HepG2 (cell line): Measurements from ENCODE around the gene CSNK2B. TPM values are rescaled to one million over a fixed set of nuclear protein-coding genes. Genes with fewer than 3 reads are reported as not detected.
A peak's percentile ranks its signal among the peaks of the same experiment; 100 is the strongest.

Experiments
- AGO2 ChIP-seq: fragments of 200-400 bp; formaldehyde crosslinking; optimal IDR thresholded peaks from 2 replicates; pipeline ENCODE3; 2017; ENCODE audit warnings: mild to moderate bottlenecking, low read depth, low read length, moderate library complexity
- ARNT ChIP-seq: fragments of 450-650 bp; IDR thresholded peaks from 2 replicates; pipeline ENCODE4 v1.6.1; 2017
- ARNTL ChIP-seq: sonication (generic); formaldehyde crosslinking; IDR thresholded peaks from 2 replicates; pipeline ENCODE4 v1.4.0; 2020; ENCODE audit warnings: mild to moderate bottlenecking, missing genetic modification reagents
- EED ChIP-seq: sonication (generic); formaldehyde crosslinking; IDR thresholded peaks from 2 replicates; pipeline ENCODE4 v1.5.0; 2020; ENCODE audit warnings: mild to moderate bottlenecking, missing genetic modification reagents
- FOXK2 ChIP-seq: fragments of 450-650 bp; IDR thresholded peaks from 2 replicates; pipeline ENCODE4 v1.6.1; 2016
- MATR3 ChIP-seq: sonication (generic); formaldehyde crosslinking; IDR thresholded peaks from 2 replicates; pipeline ENCODE4 v1.4.0; 2020; ENCODE audit warnings: missing genetic modification reagents
- NFE2L2 ChIP-seq: fragments of 150-350 bp; IDR thresholded peaks from 2 replicates; pipeline ENCODE4 v1.6.1; 2014; ENCODE audit warnings: low read length
- PHF5A ChIP-seq: IDR thresholded peaks from one replicate; pipeline ENCODE4 v1.6.1; 2018; ENCODE audit warnings: low read depth, missing genetic modification reagents; ENCODE audit not compliant: unreplicated experiment
- PPARG ChIP-seq: conservative IDR thresholded peaks from 2 replicates; pipeline ENCODE4 v1.6.1; 2016; ENCODE audit warnings: missing biosample characterization, missing genetic modification reagents
- RFX3 ChIP-seq: IDR thresholded peaks from 2 replicates; pipeline ENCODE4 v1.6.1; 2016; ENCODE audit warnings: missing biosample characterization, missing genetic modification reagents
- SATB2 ChIP-seq: sonication (generic); formaldehyde crosslinking; IDR thresholded peaks from 2 replicates; pipeline ENCODE4 v1.5.0; 2020; ENCODE audit warnings: missing genetic modification reagents
- SMAD9 ChIP-seq: sonication (generic); formaldehyde crosslinking; IDR thresholded peaks from 2 replicates; pipeline ENCODE4 v1.5.1; 2020; ENCODE audit warnings: mild to moderate bottlenecking, missing genetic modification reagents
- SRSF9 ChIP-seq: fragments of 200-400 bp; formaldehyde crosslinking; IDR thresholded peaks from 2 replicates; pipeline ENCODE4 v1.6.1; 2018; ENCODE audit warnings: borderline replicate concordance, mild to moderate bottlenecking, low read depth, low read length; ENCODE audit not compliant: insufficient read depth, poor library complexity, severe bottlenecking
- TBL1XR1 ChIP-seq: fragments of 150-350 bp; IDR thresholded peaks from 2 replicates; pipeline ENCODE4 v1.6.1; 2014; ENCODE audit warnings: borderline replicate concordance, low read length; ENCODE audit not compliant: partially characterized antibody
- TCF12 ChIP-seq, 2 experiments: fragments of 450-650 bp in 1 of 2; sonication (generic) in 1 of 2; formaldehyde crosslinking in 1 of 2; IDR thresholded peaks; 2 replicates each; pipeline versions ENCODE4 v1.6.1 to v1.8.0; 2017 to 2022; ENCODE audit warnings: antibody characterized with exemption in 1 of 2, mild to moderate bottlenecking in 1 of 2, missing genetic modification reagents in 1 of 2, moderate library complexity in 1 of 2
- TCF7L2 ChIP-seq: IDR thresholded peaks from 2 replicates; pipeline ENCODE4 v1.6.1; 2011; ENCODE audit warnings: mild to moderate bottlenecking, low read depth, low read length, moderate library complexity
- TEAD3 ChIP-seq: optimal IDR thresholded peaks from 2 replicates; pipeline ENCODE3; 2016; ENCODE audit warnings: borderline replicate concordance
- TOE1 ChIP-seq: sonication (generic); formaldehyde crosslinking; IDR thresholded peaks from 2 replicates; pipeline ENCODE4 v1.4.0; 2020; ENCODE audit warnings: mild to moderate bottlenecking, missing genetic modification reagents
- ZFP90 ChIP-seq: sonication (generic); formaldehyde crosslinking; IDR thresholded peaks from 2 replicates; pipeline ENCODE4 v1.8.0; 2022; ENCODE audit warnings: missing genetic modification reagents, mild to moderate bottlenecking, inconsistent platforms, borderline replicate concordance
- ZNF20 ChIP-seq: sonication (generic); formaldehyde crosslinking; IDR thresholded peaks from 2 replicates; pipeline ENCODE4 v1.4.0; 2020; ENCODE audit warnings: mild to moderate bottlenecking, moderate library complexity, missing genetic modification reagents
- ZNF205 ChIP-seq: IDR thresholded peaks from 2 replicates; pipeline ENCODE4 v1.6.1; 2018; ENCODE audit warnings: missing biosample characterization, missing genetic modification reagents
- ZNF235 ChIP-seq: sonication (generic); formaldehyde crosslinking; IDR thresholded peaks from 2 replicates; pipeline ENCODE4 v1.8.1; 2023; ENCODE audit warnings: mild to moderate bottlenecking, missing genetic modification reagents, borderline replicate concordance
- ZNF337 ChIP-seq: sonication (generic); formaldehyde crosslinking; IDR thresholded peaks from 2 replicates; pipeline ENCODE4 v1.5.1; 2020; ENCODE audit warnings: missing genetic modification reagents, low read depth, mild to moderate bottlenecking, borderline replicate concordance
- ZNF569 ChIP-seq: sonication (generic); formaldehyde crosslinking; IDR thresholded peaks from 2 replicates; pipeline ENCODE4 v1.5.0; 2020; ENCODE audit warnings: mild to moderate bottlenecking, missing genetic modification reagents, moderate library complexity, borderline replicate concordance
- ZNF674 ChIP-seq: sonication (generic); formaldehyde crosslinking; IDR thresholded peaks from 2 replicates; pipeline ENCODE4 v1.5.0; 2020; ENCODE audit warnings: low read depth, mild to moderate bottlenecking, missing genetic modification reagents
- ZSCAN29 ChIP-seq: sonication (generic); formaldehyde crosslinking; conservative IDR thresholded peaks from 2 replicates; pipeline ENCODE4 v1.4.0; 2020; ENCODE audit warnings: mild to moderate bottlenecking, missing genetic modification reagents
- polyA plus RNA-seq, 8 experiments: library from polyadenylated mRNA; depleted of rRNA in 3 of 8; stranded (reverse) in 7 of 8; unstranded in 1 of 8; fragments of >200 nt; fragmentation: Illumina TruSeq in 4 of 8; extraction: Trizol in 4 of 8; gene quantifications; 2 replicates each; pipeline versions ENCODE4 v1.2.1 to v1.2.3, GENCODE V29; 2011 to 2016; ENCODE audit warnings: low read depth in 4 of 8, missing spikeins in 1 of 8, mixed read lengths in 1 of 8; ENCODE audit not compliant: insufficient read depth in 1 of 8
- total RNA-seq, 5 experiments: library from RNA; depleted of rRNA; stranded (reverse); fragments of >200 nt; fragmentation: Illumina TruSeq; extraction: Trizol; gene quantifications; 2 replicates each; pipeline ENCODE4 v1.2.3, GENCODE V29; 2016; ENCODE audit warnings: low read depth in 1 of 5
- TF ChIP-seq, protein P1 (sequence below): sonication (generic); formaldehyde crosslinking; IDR thresholded peaks from 2 replicates; pipeline ENCODE4 v1.4.0; 2020; ENCODE audit warnings: missing genetic modification reagents
- TF ChIP-seq, protein P2 (sequence below): sonication (generic); formaldehyde crosslinking; IDR thresholded peaks from 2 replicates; pipeline ENCODE4 v1.4.0; 2020; ENCODE audit warnings: missing genetic modification reagents, borderline replicate concordance

The CSNK2B gene
- total and polyA plus RNA-seq, 2 of the 13 experiments (the other 11 are each of a cell fraction or from before 2014, with no cell fraction given): 111 to 296 TPM

DNA sequence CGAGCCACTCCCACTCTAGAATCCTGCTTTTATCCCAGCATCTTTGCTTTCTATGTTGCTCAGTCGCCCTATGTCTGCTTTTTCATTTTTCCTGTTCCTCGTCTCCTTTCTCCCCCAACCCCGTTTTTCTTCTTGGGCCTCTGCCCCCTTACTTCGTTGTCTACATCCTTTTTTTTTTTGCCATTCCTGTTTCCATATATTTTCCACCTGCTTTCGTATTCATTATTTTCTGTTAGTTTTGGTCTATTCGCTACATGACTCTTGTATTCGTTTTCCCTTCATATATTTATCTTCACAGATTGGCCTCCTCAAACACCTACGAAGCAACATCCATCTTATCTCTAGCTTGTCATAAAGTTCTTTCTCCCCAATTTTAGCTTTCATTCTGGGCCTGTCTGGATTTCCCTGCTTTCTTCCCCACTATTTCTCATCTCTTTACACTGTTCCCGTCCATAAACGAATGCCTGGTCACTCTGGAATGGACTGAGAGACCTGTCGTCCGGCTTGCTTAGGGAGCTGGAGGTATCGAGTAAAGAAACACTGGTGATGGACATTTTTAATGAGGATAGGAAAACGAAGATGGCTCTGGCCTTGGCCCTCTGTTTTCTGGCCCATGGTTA, 44.5 kb upstream of the CSNK2B start (continued):
- TF ChIP-seq PPARG (CRISPR knock-in tag) (no peak), ZNF569 (CRISPR knock-in tag) (no peak), ARNT (peak; percentile 76; the same call in 1 of the 2 replicates), MATR3 (CRISPR knock-in tag) (no peak), ZNF674 (CRISPR knock-in tag) (0 out of 2 replicates have a peak, but pooled peaks have one; percentile 23), ZNF235 (CRISPR knock-in tag) (no peak), ZSCAN29 (CRISPR knock-in tag) (no peak), FOXK2 (0 out of 2 replicates have a peak, but pooled peaks have one; percentile 15), TEAD3 (no peak), TBL1XR1 (no peak), TCF7L2 (no peak), ZNF337 (CRISPR knock-in tag) (no peak), PHF5A (no peak), NFE2L2 (no peak), TCF12 (IDR thresholded peaks at IDR 0.05) (no peak), TCF12 (CRISPR knock-in tag; IDR thresholded peaks at IDR 0.05) (no peak), ZFP90 (CRISPR knock-in tag) (peak; percentile 47; the same call in 1 of the 2 replicates), TOE1 (CRISPR knock-in tag) (no peak), EED (CRISPR knock-in tag) (peak; percentile 4; the same call in 1 of the 2 replicates), RFX3 (CRISPR knock-in tag) (no peak), ZNF20 (CRISPR knock-in tag) (0 out of 2 replicates have a peak, but pooled peaks have one; percentile 2), ZNF205 (CRISPR knock-in tag) (no peak), ARNTL (no peak), AGO2 (no peak), SMAD9 (no peak), SATB2 (peak; percentile 30; the same call in 1 of the 2 replicates), SRSF9 (no peak)
- TF ChIP-seq, protein P1, sequence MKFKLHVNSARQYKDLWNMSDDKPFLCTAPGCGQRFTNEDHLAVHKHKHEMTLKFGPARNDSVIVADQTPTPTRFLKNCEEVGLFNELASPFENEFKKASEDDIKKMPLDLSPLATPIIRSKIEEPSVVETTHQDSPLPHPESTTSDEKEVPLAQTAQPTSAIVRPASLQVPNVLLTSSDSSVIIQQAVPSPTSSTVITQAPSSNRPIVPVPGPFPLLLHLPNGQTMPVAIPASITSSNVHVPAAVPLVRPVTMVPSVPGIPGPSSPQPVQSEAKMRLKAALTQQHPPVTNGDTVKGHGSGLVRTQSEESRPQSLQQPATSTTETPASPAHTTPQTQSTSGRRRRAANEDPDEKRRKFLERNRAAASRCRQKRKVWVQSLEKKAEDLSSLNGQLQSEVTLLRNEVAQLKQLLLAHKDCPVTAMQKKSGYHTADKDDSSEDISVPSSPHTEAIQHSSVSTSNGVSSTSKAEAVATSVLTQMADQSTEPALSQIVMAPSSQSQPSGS (CRISPR knock-in tag): 0 out of 2 replicates have a peak, but pooled peaks have one; percentile 7
- TF ChIP-seq, protein P2, sequence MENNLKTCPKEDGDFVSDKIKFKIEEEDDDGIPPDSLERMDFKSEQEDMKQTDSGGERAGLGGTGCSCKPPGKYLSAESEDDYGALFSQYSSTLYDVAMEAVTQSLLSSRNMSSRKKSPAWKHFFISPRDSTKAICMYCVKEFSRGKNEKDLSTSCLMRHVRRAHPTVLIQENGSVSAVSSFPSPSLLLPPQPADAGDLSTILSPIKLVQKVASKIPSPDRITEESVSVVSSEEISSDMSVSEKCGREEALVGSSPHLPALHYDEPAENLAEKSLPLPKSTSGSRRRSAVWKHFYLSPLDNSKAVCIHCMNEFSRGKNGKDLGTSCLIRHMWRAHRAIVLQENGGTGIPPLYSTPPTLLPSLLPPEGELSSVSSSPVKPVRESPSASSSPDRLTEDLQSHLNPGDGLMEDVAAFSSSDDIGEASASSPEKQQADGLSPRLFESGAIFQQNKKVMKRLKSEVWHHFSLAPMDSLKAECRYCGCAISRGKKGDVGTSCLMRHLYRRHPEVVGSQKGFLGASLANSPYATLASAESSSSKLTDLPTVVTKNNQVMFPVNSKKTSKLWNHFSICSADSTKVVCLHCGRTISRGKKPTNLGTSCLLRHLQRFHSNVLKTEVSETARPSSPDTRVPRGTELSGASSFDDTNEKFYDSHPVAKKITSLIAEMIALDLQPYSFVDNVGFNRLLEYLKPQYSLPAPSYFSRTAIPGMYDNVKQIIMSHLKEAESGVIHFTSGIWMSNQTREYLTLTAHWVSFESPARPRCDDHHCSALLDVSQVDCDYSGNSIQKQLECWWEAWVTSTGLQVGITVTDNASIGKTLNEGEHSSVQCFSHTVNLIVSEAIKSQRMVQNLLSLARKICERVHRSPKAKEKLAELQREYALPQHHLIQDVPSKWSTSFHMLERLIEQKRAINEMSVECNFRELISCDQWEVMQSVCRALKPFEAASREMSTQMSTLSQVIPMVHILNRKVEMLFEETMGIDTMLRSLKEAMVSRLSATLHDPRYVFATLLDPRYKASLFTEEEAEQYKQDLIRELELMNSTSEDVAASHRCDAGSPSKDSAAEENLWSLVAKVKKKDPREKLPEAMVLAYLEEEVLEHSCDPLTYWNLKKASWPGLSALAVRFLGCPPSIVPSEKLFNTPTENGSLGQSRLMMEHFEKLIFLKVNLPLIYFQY (CRISPR knock-in tag): no peak
